Keratinocyte (primary cell): Measurements from ENCODE around the gene MT1B.

Source experiments
- EZH2 ChIP-seq: IDR thresholded peaks from one replicate; pipeline ENCODE4 v1.6.1; 2012; ENCODE audit warnings: inconsistent platforms, mild to moderate bottlenecking, low read length, moderate library complexity
- TF ChIP-seq, protein P1 (sequence below), 3 experiments: IDR thresholded peaks in 1 of 3; conservative IDR thresholded peaks in 1 of 3; optimal IDR thresholded peaks in 1 of 3; 2 replicates in 2 of 3; 3 replicates in 1 of 3; pipeline versions ENCODE3 to v1.5.1; 2011; ENCODE audit warnings: low read length in 3 of 3, mild to moderate bottlenecking in 3 of 3, moderate library complexity in 2 of 3, control low read depth in 1 of 3, inconsistent platforms in 1 of 3; ENCODE audit not compliant: insufficient read depth in 2 of 3; ENCODE audit errors: extremely low read depth in 1 of 3

DNA sequence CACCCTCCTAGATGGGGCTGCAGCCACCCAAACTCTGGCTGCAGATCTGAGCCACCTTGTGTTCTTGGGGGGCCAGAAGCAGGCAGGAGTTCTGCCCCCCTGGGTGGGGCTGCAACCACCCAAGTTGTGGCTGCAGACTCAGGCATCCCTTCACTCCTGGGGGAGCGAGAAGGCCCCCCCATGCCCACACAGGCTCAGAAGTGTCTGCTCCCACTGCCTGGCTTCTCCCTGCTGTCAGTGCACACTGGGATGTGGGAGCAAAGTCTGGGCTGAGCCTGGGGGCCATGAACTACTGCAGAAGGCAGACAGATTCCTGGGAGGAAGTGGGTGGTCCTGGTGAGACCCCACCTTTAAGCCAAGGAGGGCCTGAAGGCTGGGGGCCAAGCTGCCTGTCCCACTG, 43.6 kb downstream of the MT1B start:
- TF ChIP-seq, protein P1, sequence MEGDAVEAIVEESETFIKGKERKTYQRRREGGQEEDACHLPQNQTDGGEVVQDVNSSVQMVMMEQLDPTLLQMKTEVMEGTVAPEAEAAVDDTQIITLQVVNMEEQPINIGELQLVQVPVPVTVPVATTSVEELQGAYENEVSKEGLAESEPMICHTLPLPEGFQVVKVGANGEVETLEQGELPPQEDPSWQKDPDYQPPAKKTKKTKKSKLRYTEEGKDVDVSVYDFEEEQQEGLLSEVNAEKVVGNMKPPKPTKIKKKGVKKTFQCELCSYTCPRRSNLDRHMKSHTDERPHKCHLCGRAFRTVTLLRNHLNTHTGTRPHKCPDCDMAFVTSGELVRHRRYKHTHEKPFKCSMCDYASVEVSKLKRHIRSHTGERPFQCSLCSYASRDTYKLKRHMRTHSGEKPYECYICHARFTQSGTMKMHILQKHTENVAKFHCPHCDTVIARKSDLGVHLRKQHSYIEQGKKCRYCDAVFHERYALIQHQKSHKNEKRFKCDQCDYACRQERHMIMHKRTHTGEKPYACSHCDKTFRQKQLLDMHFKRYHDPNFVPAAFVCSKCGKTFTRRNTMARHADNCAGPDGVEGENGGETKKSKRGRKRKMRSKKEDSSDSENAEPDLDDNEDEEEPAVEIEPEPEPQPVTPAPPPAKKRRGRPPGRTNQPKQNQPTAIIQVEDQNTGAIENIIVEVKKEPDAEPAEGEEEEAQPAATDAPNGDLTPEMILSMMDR (optimal IDR thresholded peaks at IDR 0.05 in 1 of 3, IDR thresholded peaks at IDR 0.05 in 1 of 3, conservative IDR thresholded peaks at IDR 0.05 in 1 of 3; ENCODE audit: extremely low read depth in 1 of 3, insufficient read depth in 2 of 3, low read length in 3 of 3), result no peak
- TF ChIP-seq EZH2, result no peak
